Suppressor macrophage (primary cell): ENCODE results near the gene TRNAU1AP.
"Not testable (repeated sequence)": the region's sequence is repeated elsewhere in the genome, so short reads cannot be mapped to it uniquely, and the experiment has no call there.

Experiments used
- DNase-seq, 4 experiments: peaks; one replicate each; pipeline ENCODE4 v3.0.0-alpha.2; 2020 to 2022

TRNAU1AP gene

DNA sequence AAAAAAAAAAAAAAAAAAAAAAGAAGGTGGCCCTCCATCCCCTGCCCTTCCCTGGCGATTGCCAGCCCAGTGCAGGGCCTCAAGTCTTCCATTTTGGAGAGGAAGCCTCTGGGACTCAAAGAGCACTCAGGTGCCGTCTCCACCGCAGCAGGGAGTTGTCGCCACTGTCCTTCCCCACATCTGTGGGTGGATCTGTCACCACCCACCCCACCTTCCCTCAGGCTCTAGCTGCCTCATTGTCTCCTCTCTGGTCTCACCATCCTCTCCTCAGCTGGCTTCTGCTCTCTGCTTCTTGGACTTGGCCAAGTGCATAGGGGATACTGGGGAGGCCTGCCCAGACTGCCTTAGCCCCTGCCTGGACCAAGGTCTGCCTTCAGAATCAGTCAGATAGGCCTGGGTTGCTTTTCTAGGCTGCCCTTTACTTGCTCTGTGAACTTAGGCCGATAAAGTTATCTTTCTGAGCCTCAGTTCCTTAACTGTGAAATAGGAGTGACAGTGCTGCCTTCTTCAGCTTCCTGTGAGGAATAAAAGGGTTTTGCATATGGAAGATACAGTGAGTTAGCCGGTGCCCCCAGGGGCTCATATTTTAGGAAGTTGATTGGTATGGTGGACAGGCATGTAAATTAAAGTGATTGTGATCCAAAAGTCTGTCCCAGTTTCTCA, 31.3 kb upstream of the TRNAU1AP start:
- no peak for DNase-seq

DNA sequence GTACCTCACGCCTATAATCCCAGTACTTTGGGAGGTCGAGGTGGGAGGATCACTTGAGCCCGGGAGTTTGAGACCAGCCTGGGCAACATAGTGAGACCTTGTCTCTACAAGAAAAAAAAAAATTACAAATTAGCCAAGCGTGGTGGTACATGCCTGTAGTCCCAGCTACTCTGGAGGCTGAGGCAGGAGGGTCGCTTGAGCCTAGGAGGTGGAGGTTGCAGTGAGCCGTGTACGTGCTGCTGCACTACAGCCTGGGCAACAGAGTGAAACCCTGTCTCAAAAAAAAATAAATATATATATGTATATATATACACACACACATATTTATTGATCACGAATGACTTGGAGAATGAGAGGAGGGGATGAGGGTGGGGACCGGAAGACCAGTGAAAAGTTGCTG, 30.3 kb upstream of the TRNAU1AP start:
- DNase-seq, result not testable (repeated sequence)

DNA sequence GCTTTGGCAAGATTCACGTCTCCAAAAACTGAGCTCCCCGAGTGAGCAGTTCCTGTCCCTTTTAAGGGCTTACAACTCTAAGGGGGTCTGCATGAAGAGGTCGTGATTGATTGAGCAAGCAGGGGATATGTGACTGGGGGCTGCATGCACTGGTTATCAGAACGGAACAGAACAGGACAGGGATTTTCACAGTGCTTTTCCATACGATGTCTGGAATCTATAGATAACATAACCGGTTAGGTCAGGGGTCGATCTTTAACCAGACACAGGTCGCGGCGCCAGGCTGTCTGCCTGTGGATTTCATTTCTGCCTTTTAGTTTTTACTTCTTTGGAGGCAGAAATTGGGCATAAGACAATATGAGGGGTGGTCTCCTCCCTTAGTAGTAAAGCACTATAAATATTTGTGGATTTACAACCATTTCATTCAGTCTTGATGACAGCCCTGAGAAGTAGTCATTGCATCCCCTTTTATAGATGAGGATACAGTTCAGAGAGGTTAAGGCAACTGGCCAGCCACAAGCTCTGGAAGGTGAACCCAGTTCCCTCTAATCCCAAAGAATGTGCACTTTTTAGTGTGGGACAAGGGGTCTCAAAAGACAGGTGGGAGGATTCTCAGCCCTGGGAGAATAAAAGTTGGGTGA, 27.8 kb upstream of the TRNAU1AP start:
- DNase-seq, result not testable (repeated sequence)

DNA sequence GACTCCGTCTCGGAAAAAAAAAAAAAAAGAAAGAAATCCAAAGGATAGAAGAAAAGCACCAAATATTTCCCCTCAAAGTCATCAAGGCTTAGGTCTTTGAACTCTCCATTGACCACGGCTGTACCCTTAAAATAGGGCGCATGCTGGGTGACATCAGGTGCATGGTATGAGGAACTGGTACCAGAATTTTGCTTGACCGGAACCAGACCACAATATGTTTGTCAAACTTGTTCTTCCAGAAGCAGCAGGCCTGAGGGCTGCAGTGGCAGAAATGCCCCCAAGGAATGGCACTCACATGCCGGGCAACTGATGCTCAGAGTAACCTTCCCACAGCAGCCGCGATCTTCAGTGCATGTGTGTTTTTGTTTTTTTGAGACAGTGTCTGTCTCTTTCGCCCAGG, 26.0 kb upstream of the TRNAU1AP start:
- DNase-seq, result no peak

DNA sequence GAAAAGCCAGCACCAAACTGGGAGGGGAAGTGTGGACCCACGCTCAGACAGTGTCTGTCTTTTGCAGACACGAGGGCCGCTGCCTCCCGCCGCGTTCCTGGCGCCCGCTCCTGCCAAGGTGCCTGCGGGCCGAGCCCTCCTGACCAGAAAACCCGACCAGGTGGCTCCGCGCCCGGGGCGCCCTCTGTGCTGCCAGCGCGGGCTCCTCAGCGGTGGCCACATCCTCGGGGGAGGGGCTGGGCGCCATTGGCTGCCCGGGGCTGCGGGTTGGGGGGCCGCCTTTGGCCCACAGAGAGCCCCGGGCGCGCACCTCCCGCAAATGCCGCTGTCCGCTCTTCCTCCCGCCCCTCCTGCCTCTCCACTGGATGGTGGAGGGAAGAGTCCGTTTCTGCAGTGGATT, 22.4 kb upstream of the TRNAU1AP start:
- no peak for DNase-seq

DNA sequence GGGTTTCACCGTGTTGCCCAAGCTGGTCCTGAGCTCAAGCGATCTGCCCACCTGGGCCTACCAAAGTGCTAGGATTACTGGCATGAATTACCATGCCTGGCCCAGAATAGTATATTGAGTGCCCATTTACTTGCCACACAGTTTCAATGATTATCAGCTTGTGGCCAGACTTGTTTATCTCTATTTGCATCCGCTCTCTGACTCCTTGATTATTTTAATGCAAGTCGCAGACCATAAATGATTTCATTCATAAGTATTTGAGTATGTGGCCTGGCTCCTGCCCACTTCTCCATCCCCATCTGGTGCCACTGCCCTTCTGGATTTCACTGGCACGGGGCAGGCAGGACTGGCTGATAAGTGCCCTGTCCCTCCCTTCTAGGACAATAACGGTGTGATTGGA, 18.2 kb upstream of the TRNAU1AP start:
- DNase-seq, result no peak

DNA sequence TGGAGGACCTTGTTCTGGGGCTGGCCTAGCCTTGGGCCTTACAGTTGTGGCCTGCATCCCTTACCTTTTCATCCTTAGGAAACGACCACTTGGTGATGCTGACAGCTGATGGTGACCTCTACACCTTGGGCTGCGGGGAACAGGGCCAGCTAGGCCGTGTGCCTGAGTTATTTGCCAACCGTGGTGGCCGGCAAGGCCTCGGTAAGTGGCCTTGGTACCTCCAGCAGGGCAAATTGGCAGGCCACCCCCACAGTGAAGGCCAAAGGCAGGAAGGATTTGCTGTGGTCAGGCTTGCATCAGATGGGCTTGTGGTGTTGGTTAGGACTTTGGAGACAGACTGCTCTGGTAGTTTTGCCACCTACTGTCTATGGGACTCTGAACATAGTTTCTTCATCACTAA, 17.7 kb upstream of the TRNAU1AP start:
- no peak for DNase-seq

DNA sequence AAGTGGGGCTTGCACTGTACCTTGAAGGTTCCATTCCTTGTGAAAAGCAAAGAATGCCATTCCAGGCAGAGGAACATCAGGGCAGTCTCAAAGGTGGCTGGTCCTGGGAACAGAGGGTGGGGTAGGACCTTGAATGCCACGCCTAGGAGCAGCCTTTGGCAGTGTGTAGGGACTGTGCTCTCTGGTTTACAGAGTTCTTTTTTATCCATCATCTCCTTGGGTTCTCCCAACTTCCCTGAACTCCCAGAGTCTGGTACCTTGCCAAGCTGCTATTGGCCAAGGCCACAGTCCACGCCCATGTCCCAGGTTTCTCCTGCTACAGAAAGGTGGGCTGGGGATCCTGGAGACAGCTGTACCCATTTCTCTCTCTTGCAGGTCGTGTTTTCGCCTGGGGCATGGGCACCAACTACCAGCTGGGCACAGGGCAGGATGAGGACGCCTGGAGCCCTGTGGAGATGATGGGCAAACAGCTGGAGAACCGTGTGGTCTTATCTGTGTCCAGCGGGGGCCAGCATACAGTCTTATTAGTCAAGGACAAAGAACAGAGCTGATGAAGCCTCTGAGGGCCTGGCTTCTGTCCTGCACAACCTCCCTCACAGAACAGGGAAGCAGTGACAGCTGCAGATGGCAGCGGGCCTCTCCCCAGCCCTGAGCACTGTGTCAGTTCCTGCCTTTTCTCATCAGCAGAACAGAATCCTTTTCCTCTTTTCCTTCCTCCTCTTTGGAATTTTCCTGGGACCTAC, 15.3 kb upstream of the TRNAU1AP start:
- DNase-seq, result no peak

DNA sequence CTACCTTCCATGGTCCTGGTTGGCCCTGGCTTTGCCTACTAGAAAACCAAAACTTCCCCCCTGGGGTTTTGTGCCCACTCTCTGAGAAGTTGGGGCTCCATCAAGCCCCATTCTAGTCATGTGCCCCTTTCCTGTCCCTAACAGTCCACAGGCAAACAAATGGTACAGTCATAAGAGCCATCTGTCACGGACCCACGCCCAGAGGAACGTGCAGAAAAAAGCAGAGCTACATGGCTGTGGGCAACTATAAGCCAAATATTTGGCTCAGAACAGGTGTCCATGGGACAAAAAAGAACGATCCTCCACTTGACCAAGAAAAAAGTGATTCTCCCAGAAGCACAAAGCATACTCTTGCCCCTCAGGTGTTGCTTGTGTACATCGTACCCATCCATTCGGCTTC, 14.6 kb upstream of the TRNAU1AP start:
- no peak for DNase-seq

DNA sequence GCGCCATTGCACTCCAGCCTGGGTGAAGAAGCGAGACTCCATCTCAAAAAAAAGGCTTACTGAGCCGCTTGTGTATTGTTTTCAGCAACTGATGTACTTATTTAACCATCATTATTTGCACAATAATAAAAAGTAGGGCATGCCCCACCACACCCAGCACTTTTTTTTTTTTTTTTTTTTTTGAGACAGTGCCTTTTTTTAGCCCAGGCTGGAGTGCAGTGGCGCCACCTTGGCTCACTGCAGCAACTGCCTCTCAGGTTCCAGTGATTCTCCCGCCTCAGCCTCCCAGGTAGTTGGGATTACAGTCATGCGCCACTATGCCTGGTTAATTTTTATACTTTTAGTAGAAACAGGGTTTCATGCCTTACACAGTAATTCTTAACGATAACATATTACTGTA, 12.2 kb upstream of the TRNAU1AP start:
- no peak for DNase-seq

DNA sequence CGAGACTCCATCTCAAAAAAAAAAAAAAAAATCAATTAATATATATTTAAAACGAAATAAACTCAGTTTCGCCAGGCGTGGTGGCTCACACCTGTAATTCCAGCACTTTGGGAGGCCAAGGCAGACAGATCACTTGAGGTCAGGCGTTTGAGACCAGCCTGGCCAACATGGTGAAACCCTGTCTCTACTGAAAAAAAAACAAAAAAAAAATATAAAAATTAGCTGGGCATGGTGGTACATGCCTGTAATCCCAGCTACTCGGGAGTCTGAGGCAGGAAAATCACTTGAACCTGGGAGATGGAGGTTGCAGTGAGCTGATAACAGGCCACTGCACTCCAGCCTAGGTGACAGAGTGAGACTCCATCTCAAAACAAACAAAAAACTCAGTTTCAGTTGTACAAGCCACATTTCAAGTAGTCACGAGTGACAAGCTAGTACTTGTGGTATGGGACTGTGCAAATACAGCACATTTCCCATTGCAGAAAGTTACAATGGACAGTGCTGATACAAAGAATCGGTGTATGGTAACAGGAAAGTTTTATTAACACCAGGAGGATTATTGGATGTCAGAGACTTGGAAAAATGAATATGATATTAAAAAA, 11.4 kb upstream of the TRNAU1AP start:
- DNase-seq, result not testable (repeated sequence)

DNA sequence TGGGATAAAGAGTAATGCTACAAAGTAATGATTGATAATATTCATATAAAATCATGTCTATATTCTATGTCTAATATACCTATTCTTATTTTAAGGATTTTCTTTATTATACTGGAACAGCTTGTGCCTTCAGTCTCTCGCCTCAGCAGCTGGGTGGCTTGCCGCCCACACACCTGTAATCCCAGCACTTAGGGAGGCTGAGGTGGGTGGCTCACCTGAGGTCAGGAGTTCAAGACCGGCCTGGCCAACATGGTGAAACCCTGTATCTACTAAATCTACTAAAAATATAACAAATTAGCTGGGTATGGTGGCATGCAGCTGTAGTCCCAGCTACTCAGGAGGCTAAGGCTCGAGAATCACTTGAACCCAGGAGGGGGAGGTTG, 7.6 kb upstream of the TRNAU1AP start:
- DNase-seq, result no peak

DNA sequence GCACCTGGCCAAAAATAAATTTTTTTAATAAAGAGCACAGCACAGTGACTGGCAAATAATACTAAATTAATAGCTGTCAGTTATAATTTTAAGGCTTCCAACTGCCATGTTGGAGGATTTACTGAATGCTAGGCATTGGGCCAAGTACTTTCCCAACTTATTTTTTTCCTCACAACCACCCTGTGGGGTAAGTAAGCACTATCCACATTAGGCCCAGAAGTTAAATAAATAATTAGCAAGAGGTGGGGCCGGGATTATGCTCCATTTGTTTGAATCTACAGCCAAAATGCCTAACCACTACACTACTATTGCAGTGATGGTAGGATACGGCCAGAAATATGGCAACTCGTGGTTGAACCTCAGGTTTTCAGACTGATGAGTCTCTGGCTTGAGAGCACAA, 4.6 kb upstream of the TRNAU1AP start:
- no peak for DNase-seq

DNA sequence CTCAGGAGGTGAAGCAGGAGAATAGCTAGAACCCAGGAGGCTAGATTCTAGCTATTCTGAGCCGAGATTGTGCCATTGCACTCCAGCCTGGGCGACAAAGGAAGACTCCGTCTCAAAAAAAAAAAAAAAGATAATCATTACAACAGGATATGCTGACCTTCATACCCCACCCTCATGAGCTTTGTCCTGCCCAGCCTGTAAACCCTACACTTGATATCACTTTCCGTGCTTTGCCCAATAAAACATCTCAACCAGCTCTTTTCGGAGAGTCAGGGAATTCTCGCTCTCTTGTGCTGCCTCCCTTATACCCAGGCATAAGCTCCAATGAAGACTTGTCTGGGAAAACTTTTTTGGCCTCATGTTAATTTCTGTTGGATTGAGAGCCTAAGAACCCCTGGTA, 1.5 kb upstream of the TRNAU1AP start:
- DNase-seq, result no peak

DNA sequence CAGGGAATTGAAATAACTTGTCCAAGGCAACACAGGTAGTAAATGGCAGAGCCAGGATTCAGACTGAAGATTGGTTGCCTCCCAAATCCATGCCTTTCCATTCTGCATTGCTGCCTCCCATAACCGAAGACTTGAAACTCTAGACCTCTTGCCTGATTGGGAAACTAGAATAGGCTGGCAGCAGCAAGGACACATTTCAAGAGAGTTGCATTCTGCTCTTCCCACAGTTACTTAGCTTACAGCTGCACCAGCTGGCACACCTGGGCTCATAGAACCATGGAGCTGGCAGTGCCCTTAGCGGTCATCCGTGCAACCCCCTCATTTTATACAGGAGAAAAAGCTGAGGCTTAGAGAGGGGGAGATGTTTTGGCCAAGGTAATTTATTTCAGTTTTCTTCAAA, 8.0 kb downstream of the TRNAU1AP start:
- DNase-seq, result no peak

DNA sequence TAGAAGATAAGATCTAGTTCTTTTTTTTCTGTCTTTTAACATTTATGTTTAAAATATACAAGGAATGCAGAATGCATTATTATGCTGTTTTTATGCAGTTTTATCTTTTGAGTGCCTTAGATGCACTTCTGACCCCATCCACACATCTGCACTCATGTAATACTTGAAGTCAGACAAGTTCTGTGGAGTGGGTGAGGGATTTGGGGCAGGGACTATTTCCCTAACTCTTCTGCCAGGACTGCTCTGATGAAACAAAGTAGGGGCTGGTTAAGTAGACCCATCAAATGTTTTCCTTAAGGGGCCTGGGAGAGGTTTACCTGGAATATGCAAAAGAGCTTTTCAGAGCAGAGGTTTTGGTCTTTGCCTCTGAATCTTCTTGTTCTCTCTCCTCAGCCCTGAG, 11.4 kb downstream of the TRNAU1AP start:
- no peak for DNase-seq

DNA sequence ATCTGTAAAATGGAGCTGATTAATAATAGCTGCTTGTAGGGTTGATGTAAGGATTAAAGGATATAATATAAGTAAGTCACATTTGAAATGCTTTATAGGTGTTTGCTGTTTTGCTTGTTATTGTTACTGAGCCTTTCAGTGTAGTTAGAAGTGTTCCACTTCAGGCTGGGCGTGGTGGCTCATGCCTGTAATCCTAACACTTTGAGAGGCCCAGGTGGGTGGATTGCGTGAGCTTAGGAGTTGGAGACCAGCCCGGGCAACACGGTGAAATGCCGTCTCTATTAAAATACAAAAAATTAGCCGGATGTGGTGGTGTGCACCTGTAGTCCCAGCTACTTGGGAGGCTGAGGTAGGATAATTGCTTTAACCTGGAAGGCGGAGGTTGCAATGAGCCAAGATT, 12.2 kb downstream of the TRNAU1AP start:
- DNase-seq, result no peak

DNA sequence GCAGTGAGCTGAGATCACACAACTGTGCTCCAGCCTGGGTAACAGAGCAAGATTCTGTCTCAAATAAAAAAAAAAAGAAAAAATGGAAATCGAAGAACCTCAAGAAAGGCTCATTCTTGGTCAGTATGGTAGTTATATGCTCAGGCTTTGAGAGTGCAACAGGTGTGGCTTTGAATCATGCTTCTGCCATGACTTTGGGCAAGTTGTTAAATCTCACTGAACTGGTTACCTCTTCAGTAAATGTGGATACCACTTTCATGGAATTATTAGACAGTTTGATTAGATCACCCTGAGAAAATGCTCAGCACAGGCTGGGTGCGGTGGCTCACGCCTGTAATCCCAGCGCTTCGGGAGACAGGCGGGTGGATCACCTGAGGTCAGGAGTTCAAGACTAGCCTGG, 12.8 kb downstream of the TRNAU1AP start:
- DNase-seq, result no peak

DNA sequence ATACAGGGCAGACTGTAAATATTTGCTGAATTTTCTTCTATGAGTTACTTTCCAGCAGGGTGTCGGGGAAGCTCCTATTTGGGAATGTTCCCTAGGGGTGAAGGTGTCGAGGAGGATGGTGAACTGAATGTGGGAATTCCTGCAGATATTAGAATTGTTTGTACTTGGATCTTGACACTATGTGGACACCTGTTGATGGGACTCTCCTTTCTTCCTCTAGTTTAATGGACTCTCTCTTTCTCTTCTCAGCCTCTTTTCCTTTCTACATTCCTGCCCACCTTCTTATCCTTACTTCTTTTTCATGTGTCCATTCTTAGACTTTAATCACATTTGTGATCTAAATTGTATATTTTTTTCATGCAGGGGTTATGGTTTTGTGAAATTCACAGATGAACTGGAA, 14.0 kb downstream of the TRNAU1AP start:
- no peak for DNase-seq

DNA sequence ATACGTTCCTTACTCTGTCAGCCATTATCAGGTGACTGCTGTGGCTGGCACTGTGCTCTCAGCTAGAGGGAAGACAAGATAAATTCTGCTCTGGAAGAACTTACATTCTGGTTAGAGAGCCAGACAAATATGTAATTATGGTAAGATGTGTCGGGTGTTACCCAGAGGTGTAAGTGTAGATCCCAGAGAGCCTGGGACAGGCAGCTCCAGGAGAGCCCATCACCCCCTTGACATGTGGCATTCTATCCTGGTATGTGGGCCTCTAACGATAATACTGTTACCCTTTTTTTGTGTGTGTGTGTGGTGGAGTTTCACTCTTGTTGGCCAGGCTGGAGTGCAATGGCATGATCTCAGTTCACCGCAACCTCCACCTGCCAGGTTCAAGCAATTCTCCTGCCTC, 19.0 kb downstream of the TRNAU1AP start:
- no peak for DNase-seq

DNA sequence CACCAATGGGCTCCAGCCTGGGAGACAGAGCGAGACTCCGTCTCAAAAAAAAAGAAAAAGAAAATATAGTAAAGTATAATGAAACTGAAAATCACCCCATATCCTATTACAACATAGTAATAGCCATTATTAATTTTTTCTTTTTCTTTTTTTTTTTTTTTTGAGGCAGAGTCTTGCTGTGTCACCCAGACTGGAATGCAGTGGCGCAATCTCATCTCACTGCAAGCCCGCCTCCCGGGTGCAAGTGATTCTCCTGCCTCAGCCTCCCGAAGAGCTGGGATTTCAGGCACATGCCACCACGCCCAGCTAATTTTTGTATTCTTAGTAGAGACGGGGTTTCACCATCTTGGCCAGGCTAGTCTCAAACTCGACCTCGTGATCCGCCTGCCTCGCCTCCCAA, 20.0 kb downstream of the TRNAU1AP start:
- DNase-seq, result not testable (repeated sequence)

DNA sequence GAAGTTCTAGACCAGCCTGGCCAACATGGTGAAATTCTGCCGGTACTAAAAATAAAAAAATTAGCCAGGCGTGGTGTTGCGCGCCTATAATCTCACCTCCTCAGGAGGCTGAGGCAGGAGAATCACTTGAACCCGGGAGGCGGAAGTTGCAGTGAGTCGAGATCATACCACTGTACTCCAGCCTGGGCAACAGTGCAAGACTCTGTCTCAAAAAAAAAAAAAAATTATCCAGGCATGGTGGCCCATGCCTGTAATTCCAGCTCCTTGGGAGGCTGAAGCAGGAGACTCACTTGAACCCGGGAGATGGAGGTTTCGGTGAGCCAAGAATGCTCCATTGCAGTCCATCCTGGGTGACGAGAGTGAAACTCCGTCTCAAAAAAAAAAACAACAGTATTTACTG, 20.7 kb downstream of the TRNAU1AP start:
- no peak for DNase-seq

DNA sequence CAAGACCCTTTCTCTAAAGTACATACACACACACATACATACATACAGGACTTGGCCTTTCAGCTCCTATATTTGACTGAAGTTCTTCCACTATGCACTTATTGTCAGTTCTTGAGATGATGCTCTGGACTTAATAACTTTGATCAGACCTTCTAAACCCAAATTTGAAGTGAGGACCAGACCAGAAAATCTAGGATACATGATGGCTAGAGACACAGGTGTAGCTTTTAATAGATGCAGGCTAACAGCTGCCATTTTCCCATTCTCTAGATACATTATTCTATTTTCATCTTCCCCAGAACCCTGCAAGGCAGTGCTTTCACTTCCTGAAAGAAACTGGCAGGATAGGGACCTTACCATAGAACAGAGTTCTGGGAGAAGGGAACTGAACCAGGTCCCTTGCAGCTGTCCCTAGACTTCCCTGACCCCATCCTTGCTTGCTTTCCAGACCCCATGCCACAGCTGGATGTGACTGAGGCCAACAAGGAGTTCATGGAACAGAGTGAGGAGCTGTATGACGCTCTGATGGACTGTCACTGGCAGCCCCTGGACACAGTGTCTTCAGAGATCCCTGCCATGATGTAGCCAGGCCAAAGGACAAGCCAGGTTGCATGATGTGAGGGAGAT, 24.3 kb downstream of the TRNAU1AP start:
- DNase-seq, result peak; percentile 34 to 67 (median 55)
